IMR-90 (cell line): ENCODE data around the gene PAK5. TPM values are rescaled to one million over a fixed set of nuclear protein-coding genes. Genes with fewer than 3 reads are reported as not detected.

ENCODE experiments used
- ATAC-seq: fragments of 200-7000 bp; cut with Tn5 transposase; 2 replicates; pipeline ENCODE4 v1.9.1; 2020; ENCODE audit warnings: low read depth, mild to moderate bottlenecking, moderate library complexity
- BruUV-seq: library from RNA; stranded (reverse); fragments of 400-500 nt; replicated peaks from 2 replicates; lab custom pipeline; 2021; lab: Mats Ljungman, UMichigan
- CTCF ChIA-PET: fragments of 300-600 bp; formaldehyde crosslinking; extraction: SDS; loops from one replicate; lab custom pipeline; 2021; ENCODE audit warnings: antibody characterized with exemption; lab: Yijun Ruan, JAX
- POLR2A ChIA-PET: fragments of 300-600 bp; sonication (Branson Sonifier 250); formaldehyde crosslinking; loops from one replicate; lab custom pipeline; 2022; ENCODE audit warnings: antibody characterized with exemption; ENCODE audit not compliant: unreplicated experiment; lab: Charles Lee
- DNase-seq: peaks from one replicate; pipeline ENCODE4 v3.0.0; 2013
- H2AFZ ChIP-seq: replicated peaks from 2 replicates; pipeline ENCODE3; 2013; ENCODE audit warnings: low read length, mild to moderate bottlenecking; ENCODE audit not compliant: poor library complexity
- H2AK5ac ChIP-seq: 2 replicates; pipeline ENCODE4 v1.6.1; 2013; ENCODE audit warnings: low read depth, low read length, inconsistent platforms
- H2AK9ac ChIP-seq: replicated peaks from 2 replicates; pipeline ENCODE3; 2013; ENCODE audit warnings: mild to moderate bottlenecking, low read depth, low read length, moderate library complexity; ENCODE audit not compliant: poor library complexity
- H2BK120ac ChIP-seq: 2 replicates; pipeline ENCODE4 v1.6.1; 2013; ENCODE audit warnings: low read depth, low read length, inconsistent platforms
- H2BK15ac ChIP-seq: 3 replicates; pipeline ENCODE4 v1.6.1; 2013; ENCODE audit warnings: low read depth, low read length, inconsistent platforms
- H2BK20ac ChIP-seq: 2 replicates; pipeline ENCODE4 v1.6.1; 2013; ENCODE audit warnings: low read depth, mild to moderate bottlenecking, inconsistent platforms, low read length, moderate library complexity
- H2BK5ac ChIP-seq: 2 replicates; pipeline ENCODE4 v1.6.1; 2013; ENCODE audit warnings: mild to moderate bottlenecking, low read depth, low read length, inconsistent platforms; ENCODE audit not compliant: poor library complexity, severe bottlenecking
- H3K14ac ChIP-seq: replicated peaks from 2 replicates; pipeline ENCODE4 v1.6.1; 2013; ENCODE audit warnings: low read depth, low read length, inconsistent platforms
- H3K18ac ChIP-seq: 2 replicates; pipeline ENCODE4 v1.6.1; 2013; ENCODE audit warnings: low read depth, low read length, control low read depth
- H3K23ac ChIP-seq: 2 replicates; pipeline ENCODE4 v1.6.1; 2013; ENCODE audit warnings: low read depth, low read length, inconsistent platforms
- H3K27ac ChIP-seq: 2 replicates; pipeline ENCODE4 v1.5.1; 2013; ENCODE audit warnings: mild to moderate bottlenecking, control low read depth, low read length; ENCODE audit not compliant: insufficient read depth
- H3K27me3 ChIP-seq: 2 replicates; pipeline ENCODE4 v1.6.1; 2013; ENCODE audit warnings: low read length; ENCODE audit not compliant: control insufficient read depth, insufficient read depth
- H3K36me3 ChIP-seq: 2 replicates; pipeline ENCODE4 v1.6.1; 2013; ENCODE audit warnings: low read length, mixed read lengths; ENCODE audit not compliant: control insufficient read depth, insufficient read depth
- H3K4ac ChIP-seq: 2 replicates; pipeline ENCODE4 v1.6.1; 2013; ENCODE audit warnings: low read depth, low read length, inconsistent platforms
- H3K4me1 ChIP-seq: 2 replicates; pipeline ENCODE4 v1.6.1; 2013; ENCODE audit warnings: low read length, mixed read lengths; ENCODE audit not compliant: control insufficient read depth, insufficient read depth
- H3K4me2 ChIP-seq: 2 replicates; pipeline ENCODE4 v1.6.1; 2013; ENCODE audit warnings: low read depth, mild to moderate bottlenecking, control low read depth, low read length, moderate library complexity
- H3K4me3 ChIP-seq: 2 replicates; pipeline ENCODE4 v1.5.1; 2013; ENCODE audit warnings: low read depth, mild to moderate bottlenecking, control low read depth, low read length, moderate library complexity; ENCODE audit not compliant: insufficient read depth
- H3K56ac ChIP-seq: 2 replicates; pipeline ENCODE4 v1.6.1; 2013; ENCODE audit warnings: low read length, inconsistent platforms; ENCODE audit not compliant: insufficient read depth; ENCODE audit errors: extremely low read depth
- H3K79me1 ChIP-seq, 2 experiments: 2 replicates each; pipeline ENCODE4 v1.6.1; 2013; ENCODE audit warnings: low read length in 2 of 2, inconsistent platforms in 1 of 2, low read depth in 1 of 2
- H3K9ac ChIP-seq: 2 replicates; pipeline ENCODE4 v1.6.1; 2013; ENCODE audit warnings: low read depth, low read length, control low read depth
- H3K9me1 ChIP-seq: 2 replicates; pipeline ENCODE4 v1.6.1; 2013; ENCODE audit warnings: low read length, inconsistent platforms; ENCODE audit not compliant: insufficient read depth
- H3K9me3 ChIP-seq: 2 replicates; pipeline ENCODE4 v1.6.1; 2013; ENCODE audit warnings: low read length; ENCODE audit not compliant: control insufficient read depth, insufficient read depth
- H4K20me1 ChIP-seq: 2 replicates; pipeline ENCODE4 v1.6.1; 2013; ENCODE audit warnings: low read length, inconsistent platforms; ENCODE audit not compliant: insufficient read depth
- H4K5ac ChIP-seq: 2 replicates; pipeline ENCODE4 v1.6.1; 2013; ENCODE audit warnings: mild to moderate bottlenecking, low read depth, low read length, control low read depth
- H4K8ac ChIP-seq, 2 experiments: 2 replicates each; pipeline ENCODE4 v1.6.1; 2013; ENCODE audit warnings: low read depth in 2 of 2, low read length in 2 of 2, control low read depth in 1 of 2, inconsistent platforms in 1 of 2
- H4K91ac ChIP-seq: 2 replicates; pipeline ENCODE4 v1.6.1; 2013; ENCODE audit warnings: low read depth, low read length, inconsistent platforms; ENCODE audit not compliant: insufficient read depth
- CEBPB ChIP-seq: IDR thresholded peaks from 2 replicates; pipeline ENCODE4 v1.6.1; 2012; ENCODE audit warnings: low read depth, low read length, improper control_type of control experiment
- CHD1 ChIP-seq: IDR thresholded peaks from 2 replicates; pipeline ENCODE4 v1.6.1; 2012; ENCODE audit warnings: low read depth, low read length, improper control_type of control experiment
- MAFK ChIP-seq: IDR thresholded peaks from 2 replicates; pipeline ENCODE4 v1.6.1; 2012; ENCODE audit warnings: low read depth, low read length, improper control_type of control experiment
- MAZ ChIP-seq: IDR thresholded peaks from 2 replicates; pipeline ENCODE4 v1.6.1; 2012; ENCODE audit warnings: low read depth, mild to moderate bottlenecking, low read length, improper control_type of control experiment, moderate library complexity, borderline replicate concordance
- NFE2L2 ChIP-seq: fragments of 150-350 bp; IDR thresholded peaks from 2 replicates; pipeline ENCODE4 v1.6.1; 2016; ENCODE audit warnings: low read depth, mild to moderate bottlenecking, low read length
- RFX5 ChIP-seq: IDR thresholded peaks from 2 replicates; pipeline ENCODE4 v1.8.0; 2012; ENCODE audit warnings: low read depth, mild to moderate bottlenecking, low read length, moderate library complexity
- WGBS, 2 experiments: methylation state at CpG; one replicate each; pipeline versions ENCODE4 v1.1.5 to v1.1.7; 2013; ENCODE audit warnings: missing lambda C conversion rate in 2 of 2; ENCODE audit not compliant: insufficient read length in 1 of 2; ENCODE audit errors: extremely low coverage in 2 of 2; 5-methylcytosine and 5-hydroxymethylcytosine counted together
- dilution Hi-C: fragments of 300-500 bp; cut with HindIII; formaldehyde crosslinking; loops from one replicate; pipeline ENCODE4 v1.14.3; 2018; ENCODE audit warnings: low sequenced_read_pairs; ENCODE audit not compliant: unreplicated experiment
- in situ Hi-C: fragments of 300-500 bp; cut with MboI; formaldehyde crosslinking; loops from 3 replicates; pipeline ENCODE4 v1.14.3; 2019; ENCODE audit warnings: low sequenced_read_pairs, inconsistent platforms, mixed read lengths
- intact Hi-C: fragments of 100-400 bp; cut with micrococcal nuclease; formaldehyde crosslinking; loops from 2 replicates; pipeline ENCODE4 v1.10.0; 2022
- polyA plus RNA-seq, 3 experiments: library from polyadenylated mRNA; depleted of rRNA; stranded (reverse); fragments of >200 nt; gene quantifications; 2 replicates each; pipeline ENCODE4 v1.2.3, GENCODE V29; 2012; ENCODE audit warnings: low replicate concordance in 1 of 3
- total RNA-seq: library from RNA; depleted of rRNA; stranded (reverse); fragments of >200 nt; gene quantifications from 2 replicates; pipeline ENCODE4 v1.2.3, GENCODE V29; 2012
- TF ChIP-seq, protein P1 (sequence below): fragments of 150-350 bp; IDR thresholded peaks from 2 replicates; pipeline ENCODE4 v1.6.1; 2017; ENCODE audit warnings: mild to moderate bottlenecking, antibody characterized with exemption, low read length, low read depth

Gene PAK5
- total and polyA plus RNA-seq, 2 of the 4 experiments (the other 2 are of a cell fraction): not detected

DNA sequence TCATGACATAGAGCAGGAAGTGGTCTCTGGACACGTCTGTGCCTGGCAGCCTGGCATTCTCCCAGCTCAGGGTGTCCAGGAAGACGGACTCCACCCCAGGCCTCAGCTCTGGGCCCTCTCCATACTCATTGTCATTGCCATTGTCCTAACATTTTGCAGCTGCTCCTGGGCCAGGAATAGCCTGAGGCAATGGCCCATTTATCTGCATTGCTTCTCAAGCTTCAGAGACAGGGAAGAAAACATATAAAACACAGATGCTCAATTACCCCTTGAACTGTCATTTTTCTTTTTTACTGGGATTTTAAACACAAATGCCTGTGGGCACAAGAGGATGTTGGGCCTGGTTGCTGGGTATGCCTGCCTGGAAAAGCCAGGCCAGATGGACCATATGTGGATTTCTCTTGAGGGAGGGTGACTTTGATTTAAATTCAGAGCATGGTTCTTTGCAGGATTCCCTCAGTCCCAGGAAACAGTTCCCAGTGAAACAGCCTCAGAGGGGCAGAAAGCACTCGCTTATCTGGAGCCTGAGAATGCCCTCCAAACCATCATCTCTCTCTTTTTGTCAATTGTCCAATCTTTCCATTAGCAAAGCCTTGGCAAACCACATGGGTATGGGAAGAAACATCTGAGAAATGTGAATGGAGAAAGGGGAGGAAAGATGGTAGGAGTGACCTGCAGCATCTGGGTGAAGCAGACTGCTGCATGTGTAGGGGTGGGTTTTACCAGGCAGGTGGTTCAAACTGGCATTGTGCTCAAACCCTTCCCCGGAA, 306.6 kb downstream of the PAK5 start:
- H3K23ac ChIP-seq: no peak overlapping the region
- CTCF ChIA-PET: no interaction called here
- no peak overlapping the region for H4K91ac ChIP-seq
- H3K36me3 ChIP-seq: no peaks in the 10 kb centered on the region
- no peak overlapping the region for H3K4me3 ChIP-seq
- H2AK5ac ChIP-seq: no peak overlapping the region
- no peaks in the 10 kb centered on the region for H3K9me3 ChIP-seq
- H4K8ac ChIP-seq: no peak overlapping the region
- no peaks in the 10 kb centered on the region for H3K79me1 ChIP-seq
- dilution Hi-C loops: no loop called here
- ATAC-seq: no peak
- H3K9me1 ChIP-seq: no peaks in the 10 kb centered on the region; the same call in 1 of the 2 replicates
- POLR2A ChIA-PET: no interaction called here
- H3K27ac ChIP-seq: no peak overlapping the region
- H2BK120ac ChIP-seq: no peak overlapping the region
- no peak overlapping the region for H2BK5ac ChIP-seq
- intact Hi-C loops: no loop called here
- no peak overlapping the region for H2AK9ac ChIP-seq
- TF ChIP-seq CHD1: no peak
- no peak for TF ChIP-seq MAZ
- TF ChIP-seq, protein P1, sequence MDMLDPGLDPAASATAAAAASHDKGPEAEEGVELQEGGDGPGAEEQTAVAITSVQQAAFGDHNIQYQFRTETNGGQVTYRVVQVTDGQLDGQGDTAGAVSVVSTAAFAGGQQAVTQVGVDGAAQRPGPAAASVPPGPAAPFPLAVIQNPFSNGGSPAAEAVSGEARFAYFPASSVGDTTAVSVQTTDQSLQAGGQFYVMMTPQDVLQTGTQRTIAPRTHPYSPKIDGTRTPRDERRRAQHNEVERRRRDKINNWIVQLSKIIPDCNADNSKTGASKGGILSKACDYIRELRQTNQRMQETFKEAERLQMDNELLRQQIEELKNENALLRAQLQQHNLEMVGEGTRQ: no peak
- no peak for TF ChIP-seq NFE2L2
- no peak for TF ChIP-seq CEBPB
- TF ChIP-seq MAFK: no peak
- no peak for TF ChIP-seq RFX5
- H3K18ac ChIP-seq: no peak overlapping the region
- DNase-seq: no peak
- H2BK20ac ChIP-seq: no peak overlapping the region
- in situ Hi-C loops: no loop called here
- H3K27me3 ChIP-seq: peaks cover 9% of the 10 kb centered on the region
- no peaks in the 10 kb centered on the region for H4K20me1 ChIP-seq
- BruUV-seq: no TSS peak
- no peak overlapping the region for H4K5ac ChIP-seq
- no peaks in the 10 kb centered on the region for H3K4me1 ChIP-seq
- H3K14ac ChIP-seq: no peak overlapping the region
- no peak overlapping the region for H3K4ac ChIP-seq
- no peak overlapping the region for H2AFZ ChIP-seq
- no peak overlapping the region for H3K56ac ChIP-seq
- H2BK15ac ChIP-seq: no peak overlapping the region
- H3K9ac ChIP-seq: no peak overlapping the region
- H3K4me2 ChIP-seq: no peak overlapping the region
- WGBS, 2 experiments: 100% methylated on average over 1 of the region's 4 CpGs; no CpG with 5 or more reads in 1 of the 2 experiments
